Thyroid gland (tissue), 4 donors: ENCODE data around the gene STARD9.
"Not testable (repeated sequence)": the region's sequence is repeated elsewhere in the genome, so short reads cannot be mapped to it uniquely, and the experiment has no call there.

Source experiments
- CTCF ChIP-seq, 6 experiments: fragments of 200-600 bp in 3 of 6; fragments of 450-650 bp in 3 of 6; sonication (generic) in 3 of 6; IDR thresholded peaks; one replicate each; pipeline ENCODE4 v1.5.1; 2016 to 2019; ENCODE audit warnings: antibody characterized with exemption in 6 of 6, mild to moderate bottlenecking in 2 of 6, inconsistent platforms in 1 of 6, moderate library complexity in 1 of 6
- POLR2A ChIP-seq, 2 donors: fragments of 450-650 bp; IDR thresholded peaks; one replicate each; pipeline ENCODE4 v1.6.1; 2017; ENCODE audit warnings: antibody characterized with exemption in 2 of 2, mild to moderate bottlenecking in 2 of 2, moderate library complexity in 1 of 2

- not testable (repeated sequence) for TF ChIP-seq POLR2A, CTCF (IDR thresholded peaks at IDR 0.05)
These were observed 190.7 kb downstream of the STARD9 start for GRCh38 chr15:42766109-42766508.
